Thoracic aorta (tissue), 2 donors: Measurements from ENCODE around the gene HTR2A. TPM values are rescaled to one million over a fixed set of nuclear protein-coding genes. Genes with fewer than 3 reads are reported as not detected.

Experiments used
- ATAC-seq: fragments of 150-250 bp; one replicate; pipeline ENCODE4 v1.8.0; 2017; ENCODE audit warnings: low read depth; ENCODE audit not compliant: insufficient number of reproducible peaks, low FRiP score
- DNase-seq: peaks from one replicate; pipeline ENCODE4 v3.0.0-alpha.2; 2020; ENCODE audit warnings: low spot score
- H3K27ac ChIP-seq, 2 donors: fragments of 200-600 bp; sonication (generic); 1 replicate in 1 of 2; 2 replicates in 1 of 2; pipeline ENCODE4 v1.5.1; 2016; ENCODE audit warnings: mild to moderate bottlenecking in 2 of 2, moderate library complexity in 2 of 2
- H3K27me3 ChIP-seq: fragments of 200-600 bp; sonication (generic); replicated peaks from 2 replicates; pipeline ENCODE4 v1.6.0; 2016; ENCODE audit warnings: mild to moderate bottlenecking; ENCODE audit not compliant: insufficient read depth
- H3K36me3 ChIP-seq: fragments of 200-600 bp; sonication (generic); one replicate; pipeline ENCODE4 v1.5.1; 2016
- H3K4me1 ChIP-seq, 2 donors: fragments of 200-600 bp; sonication (generic); 1 replicate in 1 of 2; 2 replicates in 1 of 2; pipeline versions ENCODE4 v1.5.1 to v1.6.0; 2016; ENCODE audit warnings: low read depth in 2 of 2, mild to moderate bottlenecking in 1 of 2; ENCODE audit not compliant: control insufficient read depth in 1 of 2
- H3K4me3 ChIP-seq: fragments of 200-600 bp; sonication (generic); 2 replicates; pipeline ENCODE4 v1.5.1; 2016; ENCODE audit warnings: mild to moderate bottlenecking
- H3K9me3 ChIP-seq: fragments of 200-600 bp; sonication (generic); 2 replicates; pipeline ENCODE4 v1.5.1; 2016
- CTCF ChIP-seq: fragments of 200-600 bp; sonication (generic); IDR thresholded peaks from one replicate; pipeline ENCODE4 v1.5.1; 2019; ENCODE audit warnings: antibody characterized with exemption
- total RNA-seq, 2 donors: library from RNA; depleted of rRNA; stranded (reverse); fragments of >200 nt; gene quantifications; one replicate each; pipeline versions ENCODE4 v1.1.0 to v1.2.3, GENCODE V29; 2016

HTR2A gene
- total RNA-seq, 2 donors from 2014 or later = 1.4 to 2.6 TPM

DNA sequence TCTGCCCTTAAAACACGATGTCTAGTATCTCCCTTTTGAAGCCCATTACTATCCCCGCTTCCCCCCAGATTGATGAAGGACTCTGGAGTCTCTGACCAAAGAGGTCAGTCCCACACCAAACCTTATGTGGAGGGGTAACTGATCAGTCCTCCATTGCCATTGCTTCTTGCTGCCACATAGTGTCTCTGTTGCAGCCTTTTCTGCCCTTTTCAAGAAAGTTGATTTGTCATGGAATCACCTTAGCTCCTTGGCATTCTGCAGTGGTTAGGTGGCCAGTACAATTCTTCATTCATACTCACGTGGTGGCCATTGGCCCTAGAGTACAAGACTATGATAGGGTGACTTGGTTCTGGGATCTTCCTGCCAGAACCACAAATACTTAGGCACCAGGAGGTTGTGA is 8.4 kb upstream of the HTR2A start:
- no peaks in the 10 kb centered on the region for H3K9me3 ChIP-seq
- TF ChIP-seq CTCF = no peak
- no peak overlapping the region for H3K27ac ChIP-seq
- DNase-seq (no peak), ATAC-seq (no peak)
- no peak overlapping the region for H3K4me3 ChIP-seq
- H3K4me1 ChIP-seq = no peaks in the 10 kb centered on the region
- no peaks in the 10 kb centered on the region for H3K27me3 ChIP-seq
- no peaks in the 10 kb centered on the region for H3K36me3 ChIP-seq

DNA sequence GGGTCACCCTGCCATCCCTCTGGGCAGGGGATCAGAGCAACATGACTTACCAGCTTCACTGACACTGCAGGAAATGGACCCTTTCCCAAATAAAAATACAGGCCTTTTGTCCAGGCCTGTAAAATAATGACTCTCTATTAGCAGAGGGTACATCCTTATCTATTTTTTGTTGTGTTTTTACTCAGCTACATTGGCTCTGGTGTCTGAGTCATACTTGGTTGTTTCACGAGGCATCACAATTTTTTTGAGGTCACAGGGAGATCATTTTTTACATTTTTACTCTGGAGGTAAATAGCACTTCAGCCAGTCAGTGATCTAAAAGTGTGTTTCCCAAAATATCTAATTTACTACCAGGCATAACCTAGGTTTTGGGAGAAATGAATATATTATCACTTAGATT is 6.9 kb upstream of the HTR2A start:
- Histone ChIP-seq H3K36me3 (no peaks in the 10 kb centered on the region), H3K9me3 (no peaks in the 10 kb centered on the region), H3K27me3 (no peaks in the 10 kb centered on the region), H3K27ac (no peak overlapping the region), H3K4me1 (no peaks in the 10 kb centered on the region), H3K4me3 (no peak overlapping the region)
- TF ChIP-seq CTCF = no peak
- ATAC-seq (no peak), DNase-seq (no peak)

DNA sequence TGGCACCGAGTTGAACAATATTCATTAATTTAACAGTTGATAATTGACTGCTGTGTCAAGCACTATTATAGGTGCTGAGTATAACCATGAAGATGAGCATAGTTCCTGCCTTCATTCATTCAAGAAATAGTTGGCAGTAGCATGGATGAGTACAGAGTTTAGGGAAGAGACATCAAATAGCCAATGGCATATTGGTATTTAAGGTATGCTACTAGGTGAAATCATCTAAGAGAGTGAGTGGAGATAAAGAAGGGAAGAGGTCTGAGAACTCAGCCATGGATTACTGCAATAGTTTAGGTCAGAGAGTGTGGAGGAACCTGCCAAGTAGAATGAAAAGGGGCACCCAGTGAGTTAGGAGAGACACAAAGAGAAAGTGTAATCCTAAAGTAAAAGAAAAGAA is 4.9 kb upstream of the HTR2A start:
- Histone ChIP-seq H3K27me3 (no peaks in the 10 kb centered on the region), H3K4me3 (no peak overlapping the region), H3K4me1 (peaks cover 0 to 9% of the 10 kb centered on the region in 2 donors), H3K27ac (no peak overlapping the region), H3K9me3 (no peaks in the 10 kb centered on the region), H3K36me3 (no peaks in the 10 kb centered on the region)
- no peak for ATAC-seq
- TF ChIP-seq CTCF = no peak
- no peak for DNase-seq

- TF ChIP-seq CTCF = no peak
- ATAC-seq = no peak
Observed at GRCh38 chr13:46899801-46900200, 2.9 kb upstream of the HTR2A start.

GRCh38 chr13:46895381-46895780 is 1.5 kb downstream of the HTR2A start:
- H3K4me3 ChIP-seq = peak overlapping the region; percentile 63
- DNase-seq (no peak), ATAC-seq (no peak)
- H3K9me3 ChIP-seq = no peaks in the 10 kb centered on the region
- no peak for TF ChIP-seq CTCF
- no peaks in the 10 kb centered on the region for H3K36me3 ChIP-seq
- peaks cover 0 to 18% of the 10 kb centered on the region in 2 donors for H3K4me1 ChIP-seq
- no peaks in the 10 kb centered on the region for H3K27me3 ChIP-seq
- peak overlapping the region; percentile 73 to 89 for H3K27ac ChIP-seq

More at GRCh38 chr13:46899801-46900200, 2.9 kb upstream of the HTR2A start:
- no peak overlapping the region for H3K27ac ChIP-seq
- H3K9me3 ChIP-seq = no peaks in the 10 kb centered on the region
- no peaks in the 10 kb centered on the region for H3K36me3 ChIP-seq
- no peaks in the 10 kb centered on the region for H3K27me3 ChIP-seq
- H3K4me3 ChIP-seq = no peak overlapping the region
- no peak for DNase-seq
- peaks cover 0 to 9% of the 10 kb centered on the region in 2 donors for H3K4me1 ChIP-seq
